Tongue (tissue), 2 donors: ENCODE measurements around the gene ANKRD55. TPM values are rescaled to one million over a fixed set of nuclear protein-coding genes. Genes with fewer than 3 reads are reported as not detected.
"Not testable (repeated sequence)": the region's sequence is repeated elsewhere in the genome, so short reads cannot be mapped to it uniquely, and the experiment has no call there.

Source experiments
- DNase-seq: peaks from one replicate; pipeline ENCODE4 v3.0.0-alpha.2; 2015
- total RNA-seq: library from RNA; depleted of rRNA; stranded (reverse); fragments of >200 nt; gene quantifications from one replicate; pipeline ENCODE4 v1.2.3, GENCODE V29; 2014

Gene ANKRD55
- total RNA-seq, 1 donor from 2014 or later = not detected

- no peak for DNase-seq
These were observed 20.0 kb upstream of the ANKRD55 start for GRCh38 chr5:56253126-56253525.

- DNase-seq = no peak
These were observed 18.9 kb upstream of the ANKRD55 start for GRCh38 chr5:56251918-56252553.

GRCh38 chr5:56251440-56251839 lies 18.3 kb upstream of the ANKRD55 start:
- DNase-seq = no peak

- DNase-seq = no peak
These were observed 16.9 kb upstream of the ANKRD55 start for GRCh38 chr5:56250011-56250410.

- not testable (repeated sequence) for DNase-seq
These were observed 16.0 kb upstream of the ANKRD55 start for GRCh38 chr5:56249085-56249484.

- DNase-seq = peak; percentile 41
These were observed 14.5 kb upstream of the ANKRD55 start for GRCh38 chr5:56247592-56247991.

GRCh38 chr5:56246769-56247168 lies 13.6 kb upstream of the ANKRD55 start:
- no peak for DNase-seq

- DNase-seq = no peak
These were observed 12.4 kb upstream of the ANKRD55 start for GRCh38 chr5:56245481-56245880.

GRCh38 chr5:56244627-56245026 lies 11.5 kb upstream of the ANKRD55 start:
- DNase-seq = no peak

- not testable (repeated sequence) for DNase-seq
These were observed 9.1 kb upstream of the ANKRD55 start for GRCh38 chr5:56242271-56242670.

GRCh38 chr5:56232538-56232937 lies 592 bp downstream of the ANKRD55 start:
- no peak for DNase-seq

- no peak for DNase-seq
These were observed 2.6 kb downstream of the ANKRD55 start for GRCh38 chr5:56230576-56230975.

GRCh38 chr5:56229111-56229510 lies 4.0 kb downstream of the ANKRD55 start:
- DNase-seq = peak; percentile 14

GRCh38 chr5:56228631-56229030 lies 4.5 kb downstream of the ANKRD55 start:
- no peak for DNase-seq

GRCh38 chr5:56227691-56228090 lies 5.4 kb downstream of the ANKRD55 start:
- no peak for DNase-seq

- DNase-seq = not testable (repeated sequence)
These were observed 9.8 kb downstream of the ANKRD55 start for GRCh38 chr5:56223298-56223697.

GRCh38 chr5:56221601-56222000 lies 11.5 kb downstream of the ANKRD55 start:
- not testable (repeated sequence) for DNase-seq

- DNase-seq = no peak
These were observed 17.9 kb downstream of the ANKRD55 start for GRCh38 chr5:56215019-56215830.

- not testable (repeated sequence) for DNase-seq
These were observed 19.1 kb downstream of the ANKRD55 start for GRCh38 chr5:56213886-56214535.

GRCh38 chr5:56212130-56212879 lies 20.8 kb downstream of the ANKRD55 start:
- no peak for DNase-seq

GRCh38 chr5:56211298-56211865 lies 21.7 kb downstream of the ANKRD55 start:
- DNase-seq = no peak

- DNase-seq = no peak
These were observed 24.4 kb downstream of the ANKRD55 start for GRCh38 chr5:56208681-56209080.
